SU-DHL-6 (cell line): ENCODE data around the gene NFATC1.

Experiments
- H2AFZ ChIP-seq: fragments of 200-600 bp; sonication (generic); 2 replicates; pipeline ENCODE4 v1.6.1; 2014; ENCODE audit warnings: low read depth, mild to moderate bottlenecking, moderate library complexity, mixed read lengths, antibody characterized with exemption, low read length; ENCODE audit not compliant: severe bottlenecking
- H3F3A ChIP-seq: fragments of 200-600 bp; shearing (Covaris generic); 2 replicates; pipeline ENCODE4 v1.6.0; 2016; ENCODE audit warnings: antibody characterized with exemption, mild to moderate bottlenecking; ENCODE audit not compliant: insufficient read depth
- H3K27ac ChIP-seq: fragments of 200-600 bp; sonication (generic); 2 replicates; pipeline ENCODE4 v1.5.1; 2016; ENCODE audit warnings: low read depth, mild to moderate bottlenecking, low read length, moderate library complexity, mixed read lengths
- H3K27me3 ChIP-seq: fragments of 200-600 bp; sonication (generic), shearing (Covaris generic); 2 replicates; pipeline ENCODE4 v1.6.0; 2014; ENCODE audit warnings: mild to moderate bottlenecking, low read length
- H3K36me3 ChIP-seq: fragments of 200-600 bp; sonication (generic); 2 replicates; pipeline ENCODE4 v1.6.1; 2014; ENCODE audit warnings: mild to moderate bottlenecking, low read length, mixed read lengths
- H3K4me2 ChIP-seq: fragments of 300-600, 200-600 bp; shearing (Covaris generic), sonication (generic); 2 replicates; pipeline ENCODE4 v1.6.0; 2014; ENCODE audit warnings: low read length, low read depth, mild to moderate bottlenecking; ENCODE audit not compliant: poor library complexity, severe bottlenecking
- H3K4me3 ChIP-seq: fragments of 200-600 bp; sonication (generic); 2 replicates; pipeline ENCODE4 v1.5.1; 2014; ENCODE audit warnings: antibody characterized with exemption, low read length, mild to moderate bottlenecking, mixed read lengths; ENCODE audit not compliant: insufficient read depth, poor library complexity, severe bottlenecking
- H3K79me2 ChIP-seq: fragments of 200-600 bp; sonication (generic); 2 replicates; pipeline ENCODE4 v1.6.1; 2014; ENCODE audit warnings: mild to moderate bottlenecking, low read length, moderate library complexity; ENCODE audit not compliant: insufficient read depth
- H3K9ac ChIP-seq: fragments of 200-600 bp; sonication (generic); 2 replicates; pipeline ENCODE4 v1.7.0; 2014; ENCODE audit warnings: mild to moderate bottlenecking, low read length
- H3K9me2 ChIP-seq: fragments of 200-600 bp; sonication (generic); replicated peaks from 2 replicates; pipeline ENCODE4 v1.6.1; 2014; ENCODE audit warnings: low read length; ENCODE audit not compliant: insufficient read depth
- H3K9me3 ChIP-seq: fragments of 200-600 bp; sonication (generic); 2 replicates; pipeline ENCODE4 v1.6.1; 2014; ENCODE audit warnings: low read length, mixed read lengths; ENCODE audit not compliant: insufficient read depth
- H4K20me1 ChIP-seq: fragments of 200-600 bp; sonication (generic); 2 replicates; pipeline ENCODE4 v1.6.1; 2014; ENCODE audit warnings: low read depth, mild to moderate bottlenecking, antibody characterized with exemption, low read length, moderate library complexity, mixed read lengths
- CTCF ChIP-seq: fragments of 200-600 bp; sonication (generic); IDR thresholded peaks from one replicate; pipeline ENCODE4 v1.5.1; 2017; ENCODE audit warnings: antibody characterized with exemption, mild to moderate bottlenecking, low read length, moderate library complexity; ENCODE audit not compliant: insufficient read depth, poor library complexity, severe bottlenecking
- EZH2phosphoT487 ChIP-seq: fragments of 200-600 bp; sonication (generic), shearing (Covaris generic); conservative IDR thresholded peaks from 2 replicates; pipeline ENCODE4 v1.6.1; 2018; ENCODE audit warnings: mild to moderate bottlenecking, antibody characterized with exemption, low read length, moderate library complexity, mixed read lengths

NFATC1 gene

GRCh38 chr18:79490626-79491041 is 94.9 kb downstream of the NFATC1 start:
- Histone ChIP-seq H3K79me2 (no peaks in the 10 kb centered on the region), H3K27ac (no peak overlapping the region)
- TF ChIP-seq CTCF (no peak), EZH2phosphoT487 (no peak)

DNA sequence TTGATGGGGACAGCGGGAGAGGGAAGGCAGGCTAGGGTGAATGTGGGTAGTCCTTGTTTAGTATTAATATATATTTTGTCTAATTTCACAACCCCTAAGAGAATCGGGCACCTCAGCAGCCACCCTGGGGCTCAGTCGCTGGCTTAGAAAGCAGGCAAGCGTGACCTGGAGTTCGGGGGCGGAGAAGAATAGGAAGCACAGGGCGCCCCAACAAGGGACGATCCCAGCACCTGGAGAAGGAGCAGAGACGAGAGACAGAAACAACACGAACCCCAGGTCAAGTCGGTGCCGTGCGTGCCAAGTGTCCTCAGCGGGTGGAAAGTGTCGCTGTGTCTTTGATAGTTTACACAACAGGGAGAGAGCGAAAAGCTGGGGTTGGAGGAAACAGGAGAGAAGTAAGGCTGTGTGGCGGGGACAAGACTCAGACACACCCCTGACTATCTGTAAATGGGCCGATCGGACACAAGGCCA is 95.4 kb downstream of the NFATC1 start:
- H3K9me2 ChIP-seq, result no peaks in the 10 kb centered on the region
- no peak overlapping the region for H3K4me3 ChIP-seq
- H3K9ac ChIP-seq, result no peak overlapping the region
- H3F3A ChIP-seq, result no peaks in the 10 kb centered on the region
- H3K27me3 ChIP-seq, result no peaks in the 10 kb centered on the region
- H3K79me2 ChIP-seq, result no peaks in the 10 kb centered on the region
- no peak overlapping the region for H2AFZ ChIP-seq
- no peaks in the 10 kb centered on the region for H3K36me3 ChIP-seq
- H3K4me2 ChIP-seq, result no peak overlapping the region
- TF ChIP-seq EZH2phosphoT487, result no peak
- TF ChIP-seq CTCF, result no peak
- H3K27ac ChIP-seq, result no peak overlapping the region
- H4K20me1 ChIP-seq, result no peaks in the 10 kb centered on the region
- no peaks in the 10 kb centered on the region for H3K9me3 ChIP-seq

More at GRCh38 chr18:79490626-79491041, 94.9 kb downstream of the NFATC1 start:
- Histone ChIP-seq H3K4me3 (no peak overlapping the region), H3K27me3 (no peaks in the 10 kb centered on the region), H3K9me3 (no peaks in the 10 kb centered on the region), H4K20me1 (no peaks in the 10 kb centered on the region), H2AFZ (no peak overlapping the region), H3K9me2 (no peaks in the 10 kb centered on the region), H3K9ac (no peak overlapping the region), H3K4me2 (no peak overlapping the region), H3K36me3 (no peaks in the 10 kb centered on the region), H3F3A (no peaks in the 10 kb centered on the region)

DNA sequence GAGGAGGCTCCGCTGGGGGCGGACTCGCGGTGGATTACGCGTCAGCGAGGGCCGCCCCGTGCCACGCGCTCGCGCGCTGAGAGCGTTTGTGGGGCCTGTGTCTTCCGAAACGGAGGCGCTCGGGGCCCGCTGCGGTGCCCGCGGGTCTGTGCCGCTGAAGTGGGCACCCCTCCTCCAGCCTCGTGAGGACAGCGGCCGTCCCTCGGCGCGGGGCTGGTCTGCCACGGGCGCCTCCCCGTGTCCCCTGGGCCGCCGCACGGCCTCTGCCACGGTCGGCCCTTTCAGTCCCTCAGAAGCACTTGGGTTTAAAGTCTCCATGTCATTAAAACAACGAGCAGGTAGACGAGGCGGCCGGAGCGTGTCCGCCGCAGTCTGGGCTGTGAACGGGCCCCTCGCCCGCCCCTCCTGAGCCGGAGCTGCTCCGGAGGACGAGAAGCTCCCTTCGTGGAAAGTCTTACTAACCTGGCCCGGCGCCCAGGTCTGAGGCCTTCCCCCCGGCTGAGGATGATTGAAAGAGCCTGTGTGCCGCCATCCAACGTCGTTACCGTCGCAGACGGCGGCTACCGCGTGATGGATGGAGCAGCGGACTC is 97.6 kb downstream of the NFATC1 start:
- H3K27ac ChIP-seq, result no peak overlapping the region
- H3K9me3 ChIP-seq, result no peaks in the 10 kb centered on the region
- H3K79me2 ChIP-seq, result no peaks in the 10 kb centered on the region
- no peaks in the 10 kb centered on the region for H3F3A ChIP-seq
- H3K36me3 ChIP-seq, result no peaks in the 10 kb centered on the region
- H3K9me2 ChIP-seq, result no peaks in the 10 kb centered on the region
- TF ChIP-seq CTCF (no peak), EZH2phosphoT487 (no peak)
- no peaks in the 10 kb centered on the region for H3K27me3 ChIP-seq
- H2AFZ ChIP-seq, result no peak overlapping the region
- H3K9ac ChIP-seq, result no peak overlapping the region
- no peak overlapping the region for H3K4me3 ChIP-seq
- H4K20me1 ChIP-seq, result no peaks in the 10 kb centered on the region
- H3K4me2 ChIP-seq, result no peak overlapping the region
